Effector CD4-positive, alpha-beta T cell (primary cell): ENCODE data around the gene NAPG.
"Not testable (repeated sequence)": the region's sequence is repeated elsewhere in the genome, so short reads cannot be mapped to it uniquely, and the experiment has no call there.

Source experiments
- DNase-seq: peaks from one replicate; pipeline ENCODE4 v3.0.0-alpha.2; 2020

The NAPG gene

GRCh38 chr18:10514601-10515000 lies 11.2 kb upstream of the NAPG start:
- no peak for DNase-seq

GRCh38 chr18:10515456-10515855 lies 10.4 kb upstream of the NAPG start:
- no peak for DNase-seq

- no peak for DNase-seq
Measured at GRCh38 chr18:10516078-10516477, 9.7 kb upstream of the NAPG start.

- DNase-seq: no peak
Measured at GRCh38 chr18:10518595-10519255, 7.1 kb upstream of the NAPG start.

GRCh38 chr18:10519366-10519765 lies 6.5 kb upstream of the NAPG start:
- DNase-seq: no peak

GRCh38 chr18:10519999-10520935 lies 5.6 kb upstream of the NAPG start:
- DNase-seq: peak; percentile 27

GRCh38 chr18:10521566-10521965 lies 4.3 kb upstream of the NAPG start:
- no peak for DNase-seq

GRCh38 chr18:10522574-10522973 lies 3.3 kb upstream of the NAPG start:
- DNase-seq: no peak

DNA sequence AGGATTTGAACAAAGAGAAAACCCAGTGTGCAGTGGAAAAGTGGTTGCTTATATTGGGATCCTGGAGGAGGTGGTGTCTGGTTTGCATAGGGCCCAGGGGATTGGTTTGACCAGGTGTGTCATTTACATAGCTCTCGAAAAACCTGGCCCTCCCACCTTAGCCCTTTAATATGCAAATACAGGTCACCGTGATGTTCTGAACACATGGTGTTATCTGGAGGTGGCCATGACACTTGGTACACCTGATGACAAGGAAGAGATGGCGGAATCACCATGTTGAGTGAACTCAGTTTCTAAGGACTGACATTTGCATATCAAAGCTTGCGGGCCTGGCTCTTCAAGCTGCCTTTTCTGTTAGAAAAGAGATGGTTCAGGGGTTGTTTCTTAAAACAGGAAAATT lies 2.3 kb upstream of the NAPG start:
- DNase-seq: no peak

DNA sequence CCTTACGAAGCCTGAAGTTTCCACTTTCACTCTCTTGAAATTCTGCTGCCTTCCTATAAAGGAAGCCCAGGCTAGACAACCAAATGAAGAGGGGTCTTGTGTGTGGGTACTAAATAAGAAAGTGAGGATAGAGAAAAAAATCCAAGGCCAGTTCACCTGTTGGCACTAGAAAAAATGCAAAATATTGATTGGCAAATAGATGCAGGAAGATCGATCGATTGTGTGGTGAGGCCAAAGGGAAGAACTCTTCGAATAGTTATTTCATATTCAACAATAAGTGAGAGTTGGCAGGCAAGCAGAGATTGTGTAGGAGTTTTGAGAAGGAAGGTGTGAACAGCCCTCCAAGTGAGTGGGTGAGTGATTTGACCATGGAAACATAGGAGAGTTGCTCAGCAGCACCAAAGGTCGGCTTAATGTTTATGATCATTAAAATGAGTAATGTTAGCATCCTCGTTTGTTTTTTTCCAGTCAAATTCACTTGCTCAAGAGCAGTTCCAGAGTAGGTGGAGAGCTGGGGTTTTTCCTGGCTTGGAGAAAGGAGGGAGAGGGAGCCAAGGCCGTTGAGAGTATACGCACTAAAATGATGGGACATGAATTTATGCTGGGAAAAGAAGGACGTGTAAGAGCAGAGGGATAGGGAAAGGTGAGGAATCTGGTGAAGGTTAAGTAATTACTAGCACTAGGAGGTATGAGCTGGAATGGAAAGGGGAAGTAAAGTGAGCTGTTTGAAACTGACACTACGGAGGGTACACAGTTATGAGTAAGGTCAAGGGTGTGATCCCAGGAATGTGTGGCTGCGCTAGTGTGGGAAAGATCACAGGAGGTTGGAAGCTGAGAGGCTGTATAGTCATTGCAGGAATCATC lies 1.1 kb upstream of the NAPG start:
- no peak for DNase-seq

GRCh38 chr18:10525371-10525691 lies 496 bp upstream of the NAPG start:
- no peak for DNase-seq

GRCh38 chr18:10526561-10526949 lies 728 bp downstream of the NAPG start:
- DNase-seq: no peak

- DNase-seq: no peak
Measured at GRCh38 chr18:10528439-10528838, 2.6 kb downstream of the NAPG start.

GRCh38 chr18:10530002-10530401 lies 4.2 kb downstream of the NAPG start:
- DNase-seq: no peak

DNA sequence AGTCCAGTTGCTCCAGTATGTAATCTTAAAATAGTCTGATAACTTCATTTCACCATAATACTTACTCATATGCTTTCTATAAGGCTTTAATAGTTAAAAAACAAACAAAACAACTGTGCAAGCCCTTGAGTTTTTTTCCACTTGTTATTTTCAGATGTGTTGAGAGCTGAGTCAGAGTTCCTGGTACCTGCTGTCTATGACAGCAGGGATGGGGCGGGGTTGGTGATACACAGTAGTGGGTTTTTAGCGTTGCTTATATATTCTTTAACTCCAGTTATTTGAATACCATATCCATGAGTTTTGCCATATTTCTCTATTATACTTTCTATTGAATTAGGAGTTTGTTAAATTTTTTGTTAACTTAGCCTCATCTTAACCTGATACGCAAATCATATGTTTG lies 5.0 kb downstream of the NAPG start:
- DNase-seq: no peak

DNA sequence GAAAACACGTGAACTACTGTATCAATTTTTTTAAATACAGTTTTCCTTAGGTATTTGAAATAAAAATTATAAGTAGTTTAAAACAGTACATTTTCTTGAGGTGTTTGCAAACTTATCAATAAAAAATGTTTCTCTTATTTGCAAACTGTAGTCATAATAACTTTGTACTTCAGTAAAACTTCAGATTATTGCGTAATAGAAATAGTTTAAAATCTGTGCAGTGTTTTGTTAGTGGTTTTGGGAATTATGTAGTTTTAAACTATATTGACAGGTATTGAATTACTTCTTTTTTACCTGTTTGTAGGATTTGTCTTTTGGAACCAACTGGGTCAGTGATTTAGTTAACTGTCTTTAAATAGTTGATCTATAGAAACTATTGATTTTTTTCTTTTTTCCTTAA lies 7.3 kb downstream of the NAPG start:
- no peak for DNase-seq

GRCh38 chr18:10536280-10536679 lies 10.5 kb downstream of the NAPG start:
- DNase-seq: no peak

GRCh38 chr18:10537765-10538164 lies 11.9 kb downstream of the NAPG start:
- DNase-seq: no peak

- not testable (repeated sequence) for DNase-seq
Measured at GRCh38 chr18:10539124-10539523, 13.3 kb downstream of the NAPG start.

GRCh38 chr18:10543277-10543676 lies 17.4 kb downstream of the NAPG start:
- DNase-seq: no peak

DNA sequence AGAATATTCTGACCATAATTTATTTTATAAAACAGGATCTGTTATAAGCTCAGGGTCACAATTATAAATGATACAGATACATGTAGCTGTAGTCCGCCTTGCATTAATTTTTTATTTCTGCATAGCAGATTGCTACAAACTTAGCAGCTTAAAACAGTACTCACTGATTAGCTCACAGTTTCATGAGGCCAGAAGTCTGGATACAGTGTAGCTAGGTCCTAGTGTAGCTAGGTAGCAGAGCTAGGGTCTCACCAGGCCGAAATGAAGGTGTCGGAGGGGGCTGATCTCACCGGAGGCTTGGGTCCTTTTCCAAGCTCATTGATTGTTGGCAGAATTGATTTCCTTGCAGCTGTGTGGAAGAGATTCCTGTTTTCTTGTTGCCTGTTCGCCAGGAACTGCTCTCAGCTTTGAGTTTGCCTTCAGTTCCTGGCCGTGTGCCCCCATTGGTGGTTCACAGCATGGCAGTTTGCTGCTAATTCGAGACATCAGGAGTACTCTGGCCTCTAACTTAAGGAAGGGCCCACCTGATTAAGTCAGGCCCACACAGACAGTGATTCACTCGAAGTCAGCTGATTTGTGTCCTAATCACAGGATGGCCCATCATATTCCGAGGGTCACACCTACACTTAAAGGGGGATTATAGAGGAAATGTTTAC lies 18.4 kb downstream of the NAPG start:
- DNase-seq: no peak

DNA sequence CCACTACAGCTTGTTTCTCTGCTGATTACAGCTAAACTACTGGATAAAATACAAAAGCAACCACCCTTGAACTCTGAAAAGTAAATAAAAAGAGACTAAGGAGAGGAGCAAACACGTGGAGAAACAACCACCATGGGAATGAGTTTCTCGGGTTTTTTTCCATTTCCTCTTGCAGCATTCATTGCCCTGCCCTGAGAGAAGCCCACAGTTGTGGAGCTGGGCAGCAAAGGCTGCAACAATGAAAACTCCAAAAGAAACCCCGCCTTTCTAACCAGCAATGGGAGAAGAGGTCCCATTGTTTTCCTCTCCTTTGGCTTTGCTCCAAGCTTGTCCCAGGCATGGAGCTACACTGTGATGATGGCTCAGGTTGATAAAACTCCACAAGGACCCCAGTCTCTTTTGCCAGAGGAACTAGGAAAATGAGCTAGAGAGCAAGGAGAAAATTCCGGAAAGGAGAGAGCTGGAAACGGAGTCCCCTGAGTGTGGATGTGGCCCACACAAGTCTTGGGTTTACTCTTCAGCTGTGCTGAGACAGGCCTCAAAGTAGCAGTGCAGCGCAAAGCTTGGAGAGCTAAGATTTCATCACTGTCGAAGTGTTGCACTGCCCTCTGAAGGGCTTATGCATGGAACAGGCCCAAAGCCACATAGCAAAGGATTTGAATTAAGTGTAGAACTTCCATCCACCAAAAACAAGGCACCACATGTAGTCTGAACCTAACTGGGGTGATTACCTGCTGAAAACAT lies 20.9 kb downstream of the NAPG start:
- no peak for DNase-seq
